H1 (cell line): ENCODE results near the gene SNAPC2. TPM values are rescaled to one million over a fixed set of nuclear protein-coding genes. Genes with fewer than 3 reads are reported as not detected.
A peak's percentile ranks its signal among the peaks of the same experiment; 100 is the strongest.

Experiments
- CTCF ChIA-PET: fragments of 300-600 bp; sonication (Branson Sonifier 250); formaldehyde crosslinking; loops from one replicate; lab custom pipeline; 2021; ENCODE audit not compliant: partially characterized antibody; lab: Charles Lee
- POLR2A ChIA-PET: fragments of 300-600 bp; sonication (Branson Sonifier 250); formaldehyde crosslinking; loops from one replicate; lab custom pipeline; 2021; ENCODE audit warnings: inconsistent platforms; ENCODE audit not compliant: partially characterized antibody; lab: Charles Lee
- DNase-seq, 2 experiments: peaks; one replicate each; pipeline versions ENCODE4 v3.0.0 to v3.0.0-alpha.2; 2010 to 2022; ENCODE audit warnings: low spot score in 2 of 2, low read depth in 1 of 2, mixed read lengths in 1 of 2
- FAIRE-seq: peaks from 2 replicates; lab custom pipeline; 2011; peaks lifted over from hg19 to GRCh38; lab: Jason Lieb, UNC
- H2AFZ ChIP-seq: 2 replicates; pipeline ENCODE4 v1.8.1; 2012; ENCODE audit warnings: low read length, inconsistent platforms
- H2AK5ac ChIP-seq: 2 replicates; pipeline ENCODE4 v1.6.1; 2013; ENCODE audit warnings: low read depth, low read length
- H2BK120ac ChIP-seq: replicated peaks from 2 replicates; pipeline ENCODE3; 2013; ENCODE audit warnings: low read depth, low read length, inconsistent platforms
- H2BK12ac ChIP-seq: 2 replicates; pipeline ENCODE4 v1.6.1; 2013; ENCODE audit warnings: low read depth, low read length
- H2BK15ac ChIP-seq: 2 replicates; pipeline ENCODE4 v1.6.1; 2013; ENCODE audit warnings: low read length
- H2BK20ac ChIP-seq: 2 replicates; pipeline ENCODE4 v1.6.1; 2013; ENCODE audit warnings: low read length
- H2BK5ac ChIP-seq: 2 replicates; pipeline ENCODE4 v1.6.1; 2013; ENCODE audit warnings: low read depth, low read length
- H3K14ac ChIP-seq: 2 replicates; pipeline ENCODE4 v1.6.1; 2013; ENCODE audit warnings: inconsistent platforms; ENCODE audit not compliant: insufficient read length
- H3K18ac ChIP-seq: 2 replicates; pipeline ENCODE4 v1.6.1; 2013; ENCODE audit warnings: low read length; ENCODE audit errors: extremely low read depth
- H3K23ac ChIP-seq: 2 replicates; pipeline ENCODE4 v1.6.1; 2013; ENCODE audit warnings: inconsistent platforms; ENCODE audit not compliant: insufficient read length
- H3K23me2 ChIP-seq: 2 replicates; pipeline ENCODE4 v1.6.1; 2013; ENCODE audit warnings: low read depth, low read length
- H3K27ac ChIP-seq: 2 replicates; pipeline ENCODE4 v1.6.1; 2011; ENCODE audit warnings: low read depth, low read length, inconsistent platforms
- H3K27me3 ChIP-seq, 4 experiments: replicated peaks in 1 of 4; 1 replicate in 1 of 4; 2 replicates in 3 of 4; pipeline versions ENCODE4 v1.6.1 to v1.8.1; 2011 to 2013; ENCODE audit warnings: low read length in 3 of 4, mild to moderate bottlenecking in 3 of 4, inconsistent platforms in 2 of 4, mixed read lengths in 2 of 4, moderate library complexity in 1 of 4; ENCODE audit not compliant: control insufficient read depth in 3 of 4, insufficient read depth in 3 of 4; ENCODE audit errors: extremely low read depth in 1 of 4
- H3K36me3 ChIP-seq, 4 experiments: 2 replicates each; pipeline versions ENCODE4 v1.6.1 to v1.8.1; 2011 to 2013; ENCODE audit warnings: mild to moderate bottlenecking in 4 of 4, low read length in 3 of 4, moderate library complexity in 2 of 4, control low read depth in 1 of 4, inconsistent platforms in 1 of 4; ENCODE audit not compliant: insufficient read depth in 4 of 4, control insufficient read depth in 2 of 4
- H3K4ac ChIP-seq: replicated peaks from 2 replicates; pipeline ENCODE3; 2013; ENCODE audit warnings: low read length, low read depth, mixed read lengths, inconsistent platforms; ENCODE audit not compliant: insufficient read length
- H3K4me1 ChIP-seq, 4 experiments: replicated peaks in 1 of 4; 1 replicate in 1 of 4; 2 replicates in 3 of 4; pipeline versions ENCODE4 v1.6.1 to v1.8.1; 2011 to 2013; ENCODE audit warnings: low read length in 3 of 4, inconsistent platforms in 2 of 4, mixed read lengths in 1 of 4; ENCODE audit not compliant: insufficient read depth in 4 of 4, control insufficient read depth in 3 of 4
- H3K4me2 ChIP-seq, 2 experiments: 2 replicates each; pipeline versions ENCODE4 v1.6.1 to v1.8.1; 2011 to 2013; ENCODE audit warnings: low read depth in 2 of 2, low read length in 2 of 2, control low read depth in 1 of 2, inconsistent platforms in 1 of 2, mild to moderate bottlenecking in 1 of 2; ENCODE audit not compliant: insufficient read depth in 1 of 2
- H3K4me3 ChIP-seq, 4 experiments: fragments of 200-600, 300-600 bp in 1 of 4; sonication (generic), shearing (Covaris generic), sonication (Bioruptor Twin) in 1 of 4; 2 replicates each; pipeline versions ENCODE4 v1.5.1 to v1.8.1; 2011 to 2016; ENCODE audit warnings: low read length in 4 of 4, low read depth in 3 of 4, control low read depth in 2 of 4, inconsistent platforms in 2 of 4, mild to moderate bottlenecking in 2 of 4, mixed read lengths in 1 of 4, moderate library complexity in 1 of 4; ENCODE audit not compliant: insufficient read depth in 2 of 4; ENCODE audit errors: extremely low read depth in 1 of 4
- H3K56ac ChIP-seq: replicated peaks from 2 replicates; pipeline ENCODE3; 2013; ENCODE audit warnings: low read depth, mild to moderate bottlenecking, mixed read lengths, low read length, inconsistent platforms; ENCODE audit not compliant: insufficient read length
- H3K79me1 ChIP-seq: 2 replicates; pipeline ENCODE4 v1.6.1; 2013; ENCODE audit warnings: low read depth, low read length, control low read depth
- H3K79me2 ChIP-seq, 2 experiments: 2 replicates each; pipeline versions ENCODE4 v1.6.1 to v1.8.1; 2012 to 2013; ENCODE audit warnings: low read length in 2 of 2, mild to moderate bottlenecking in 2 of 2, inconsistent platforms in 1 of 2; ENCODE audit not compliant: insufficient read depth in 2 of 2, control insufficient read depth in 1 of 2
- H3K9ac ChIP-seq, 4 experiments: replicated peaks in 1 of 4; 1 replicate in 1 of 4; 2 replicates in 3 of 4; pipeline versions ENCODE4 v1.6.1 to v1.8.1; 2011 to 2013; ENCODE audit warnings: low read depth in 3 of 4, low read length in 3 of 4, control low read depth in 2 of 4, mild to moderate bottlenecking in 2 of 4, moderate library complexity in 2 of 4, inconsistent platforms in 1 of 4; ENCODE audit errors: extremely low read depth in 1 of 4
- H3K9me3 ChIP-seq, 2 experiments: 2 replicates each; pipeline versions ENCODE4 v1.6.1 to v1.8.1; 2012 to 2013; ENCODE audit warnings: mild to moderate bottlenecking in 2 of 2, moderate library complexity in 2 of 2, control low read depth in 1 of 2, inconsistent platforms in 1 of 2, low read depth in 1 of 2, low read length in 1 of 2, mixed read lengths in 1 of 2; ENCODE audit not compliant: insufficient read depth in 2 of 2
- H4K20me1 ChIP-seq, 2 experiments: replicated peaks in 1 of 2; 2 replicates each; pipeline versions ENCODE3 to v1.8.1; 2011 to 2013; ENCODE audit warnings: inconsistent platforms in 2 of 2, low read length in 2 of 2, mild to moderate bottlenecking in 1 of 2; ENCODE audit not compliant: insufficient read depth in 2 of 2, control insufficient read depth in 1 of 2
- H4K5ac ChIP-seq: 2 replicates; pipeline ENCODE4 v1.6.1; 2013; ENCODE audit warnings: low read length, low read depth, mixed read lengths, inconsistent platforms; ENCODE audit not compliant: insufficient read length
- H4K8ac ChIP-seq: 2 replicates; pipeline ENCODE4 v1.8.0; 2013; ENCODE audit warnings: mild to moderate bottlenecking, moderate library complexity, low read length, inconsistent platforms; ENCODE audit not compliant: insufficient read depth; ENCODE audit errors: extremely low read depth
- H4K91ac ChIP-seq: replicated peaks from 2 replicates; pipeline ENCODE3; 2013; ENCODE audit warnings: low read length, mixed read lengths, inconsistent platforms; ENCODE audit not compliant: insufficient read length
- HDAC2 ChIP-seq, 2 experiments: fragments of 300-600 bp in 1 of 2; sonication (generic) in 1 of 2; IDR thresholded peaks; 2 replicates each; pipeline ENCODE4 v1.6.1; 2011 to 2012; ENCODE audit warnings: low read depth in 2 of 2, low read length in 2 of 2, mild to moderate bottlenecking in 2 of 2, moderate library complexity in 2 of 2, borderline replicate concordance in 1 of 2, inconsistent platforms in 1 of 2
- POU5F1 ChIP-seq: IDR thresholded peaks from 2 replicates; pipeline ENCODE4 v1.6.1; 2011; ENCODE audit warnings: low read depth, mild to moderate bottlenecking, low read length, moderate library complexity
- RBBP5 ChIP-seq: IDR thresholded peaks from 2 replicates; pipeline ENCODE4 v1.7.1; 2012; ENCODE audit warnings: low read depth, mild to moderate bottlenecking, inconsistent platforms, low read length, moderate library complexity, borderline replicate concordance
- WGBS, 2 experiments: shearing (Covaris generic) in 1 of 2; methylation state at CpG; one replicate each; pipeline versions ENCODE4 v1.1.6 to v1.1.7; 2013 to 2015; ENCODE audit warnings: low lambda C conversion rate in 2 of 2, mixed read lengths in 2 of 2, inconsistent platforms in 1 of 2, low coverage in 1 of 2, missing lambda C conversion rate in 1 of 2; ENCODE audit not compliant: insufficient replicate concordance in 2 of 2, insufficient coverage in 1 of 2, insufficient read length in 1 of 2; ENCODE audit errors: extremely low coverage in 1 of 2, missing lambda C conversion rate in 1 of 2; 5-methylcytosine and 5-hydroxymethylcytosine counted together
- polyA plus RNA-seq, 7 experiments: library from polyadenylated mRNA; depleted of rRNA in 3 of 7; stranded (reverse) in 5 of 7; unstranded in 2 of 7; fragments of >200 nt in 5 of 7; fragments of 200-250 nt in 2 of 7; gene quantifications; 1 replicate in 5 of 7; 2 replicates in 1 of 7; 4 replicates in 1 of 7; pipeline versions ENCODE4 v1.2.1 to v1.2.3, GENCODE V29; 2011 to 2013; ENCODE audit warnings: missing spikeins in 2 of 7, mixed read lengths in 2 of 7
- total RNA-seq: library from RNA; stranded (reverse); fragmentation: NEBNext Ultra II Directional; extraction: Animal tissue kit (Norgen Biotek cat#: 25700); gene quantifications from 2 replicates; pipeline ENCODE4 v1.2.1, GENCODE V29; 2021

Gene SNAPC2
- total and polyA plus RNA-seq, 2 of the 8 experiments (the other 6 are each of a cell fraction or from before 2014, with no cell fraction given) = 18.2 to 20.3 TPM

- FAIRE-seq (no peak), DNase-seq (no peak)
- no peak overlapping the region; the same call in 1 of the 2 replicates for H4K8ac ChIP-seq
- 0 out of 2 replicates have a peak overlapping the region, but pooled peaks have one; percentile 27 for H2BK12ac ChIP-seq
- H3K56ac ChIP-seq = peak overlapping the region; percentile 1
- peaks cover 0 to 16% (median 12%) of the 10 kb centered on the region in 4 experiments; a peak in 5 of 7 replicates for H3K4me1 ChIP-seq
- H2BK15ac ChIP-seq = no peak overlapping the region
- no peaks in the 10 kb centered on the region for H3K79me2 ChIP-seq
- H3K9me3 ChIP-seq = no peaks in the 10 kb centered on the region
- no peak overlapping the region for H2BK20ac ChIP-seq
- H3K9ac ChIP-seq = peak overlapping the region in 2 of 4 experiments; percentile 13 to 65; a peak in 2 of 7 replicates
- peaks cover 9% of the 10 kb centered on the region for H3K23me2 ChIP-seq
- H3K36me3 ChIP-seq = no peaks in the 10 kb centered on the region
- H3K14ac ChIP-seq = no peak overlapping the region
- H2AK5ac ChIP-seq = no peak overlapping the region
- H3K27ac ChIP-seq = no peak overlapping the region
- H4K91ac ChIP-seq = no peak overlapping the region
- H3K4me3 ChIP-seq = peak overlapping the region; percentile 67 to 98 (median 70); a peak in 6 of 8 replicates
- H3K4ac ChIP-seq = no peak overlapping the region
- no peak overlapping the region for H2BK120ac ChIP-seq
- ChIA-PET POLR2A (interaction anchor here (0.6 to 2.0 kb wide), 7 partner anchors 9 to 278 kb away, joined by 3 to 9 read pairs (median 5); partner anchors contain the start of gene LRRC8E), CTCF (interaction anchor here (1.0 to 3.5 kb wide), 12 partner anchors 9 to 47 kb away, joined by 3 to 17 read pairs (median 4); partner anchors contain the start of genes MAP2K7 and SNAPC2)
- H3K79me1 ChIP-seq = no peaks in the 10 kb centered on the region; the same call in 1 of the 2 replicates
- 57% methylated on average over 12 of the region's 12 CpGs; no CpG with 5 or more reads in 1 of the 2 experiments for WGBS, 2 experiments
- no peak overlapping the region for H3K23ac ChIP-seq
- H3K18ac ChIP-seq = 0 out of 2 replicates have a peak overlapping the region, but pooled peaks have one; percentile 78
- peaks cover 3 to 4% of the 10 kb centered on the region in 2 experiments for H4K20me1 ChIP-seq
- H2AFZ ChIP-seq = peak overlapping the region; percentile 78; the same call in 1 of the 2 replicates
- H2BK5ac ChIP-seq = no peak overlapping the region
- H3K27me3 ChIP-seq = peaks cover 0 to 7% (median 5%) of the 10 kb centered on the region in 4 experiments; a peak in 3 of 7 replicates
- no peak overlapping the region for H4K5ac ChIP-seq
- 0 out of 4 replicates have a peak, but pooled peaks of 1 of the 2 experiments have one; percentile 75 for TF ChIP-seq HDAC2 (IDR thresholded peaks at IDR 0.05; ENCODE audit: borderline replicate concordance in 1 of 2, low read depth in 2 of 2, low read length in 2 of 2)
- TF ChIP-seq RBBP5 = 0 out of 2 replicates have a peak, but pooled peaks have one; percentile 24
- TF ChIP-seq POU5F1 = no peak
- peak overlapping the region; percentile 89 to 100 for H3K4me2 ChIP-seq
Measured at GRCh38 chr19:7874897-7875273, 45.3 kb upstream of the SNAPC2 start.
